Measurements from ENCODE around the gene GET3. TPM values are rescaled to one million over a fixed set of nuclear protein-coding genes. Genes with fewer than 3 reads are reported as not detected.
A peak's percentile ranks its signal among the peaks of the same experiment; 100 is the strongest.

GET3 gene
- total and polyA plus RNA-seq, 8 donors = 51.4 to 71.2 (median 58.6) TPM

DNA sequence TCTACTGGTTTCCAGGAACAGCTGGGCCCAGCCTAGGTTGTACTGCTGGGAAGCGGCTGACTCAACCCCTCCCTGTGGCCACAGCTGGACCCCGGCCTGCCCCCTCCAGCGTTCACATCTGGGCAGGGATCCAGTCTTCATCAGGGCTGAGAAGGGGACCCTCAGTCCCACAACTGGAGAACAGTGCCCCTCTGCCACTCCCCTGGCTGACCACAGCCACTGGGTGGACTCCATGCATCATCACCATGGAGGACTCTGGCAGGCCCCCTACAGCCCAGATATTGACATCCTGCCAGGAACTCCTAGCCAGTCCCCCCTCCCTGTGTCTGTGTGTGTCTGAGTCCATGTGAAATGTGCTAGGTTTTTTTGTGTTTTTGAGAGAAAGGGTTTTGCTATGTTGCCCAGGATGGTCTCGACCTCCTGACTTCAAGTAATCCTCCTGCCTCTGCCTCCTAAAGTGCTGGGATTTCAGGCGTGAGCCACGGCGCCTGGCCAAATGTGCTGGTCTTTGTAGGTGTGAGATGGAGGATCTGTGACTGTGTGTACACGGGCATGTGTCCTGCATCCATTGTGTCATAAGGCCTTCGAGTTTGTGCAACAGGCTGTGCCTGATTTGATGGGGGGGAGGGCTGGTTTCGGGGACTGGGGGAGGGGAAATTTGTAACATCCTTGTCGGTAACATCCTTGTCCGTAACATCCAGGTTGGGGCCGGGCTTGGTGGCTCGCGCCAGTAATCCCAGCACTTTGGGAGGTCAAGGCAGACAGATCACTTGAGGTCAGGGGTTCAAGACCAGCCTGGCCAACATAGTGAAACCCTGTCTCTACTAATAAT, 42.1 kb downstream of the GET3 start:
- DNase-seq = peak in 3 of 4 donors; percentile 75 to 89 (median 77)
- intact Hi-C loops (cut with DNase I) = loop anchor here in 1 of 2 donors (2.0 kb wide), 1 partner anchor 15 kb away; no protein-coding TSS in a partner anchor

DNA sequence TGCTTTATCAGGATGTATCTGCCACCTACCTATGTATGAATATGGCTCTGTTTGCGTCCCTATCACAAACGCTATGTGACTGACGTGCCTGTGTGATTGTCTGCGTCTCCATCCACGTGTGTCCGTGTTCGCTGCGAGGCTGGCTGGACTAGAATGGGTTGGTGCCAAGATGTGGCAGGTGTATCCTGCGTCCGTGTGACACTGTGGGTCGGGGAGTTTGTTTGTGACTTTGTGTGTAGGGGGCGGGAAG, 44.8 kb downstream of the GET3 start:
- Histone ChIP-seq H3K27ac (peak overlapping the region; percentile 99 to 100), H3K9me3 (no peaks in the 10 kb centered on the region), H3K4me1 (peaks cover 48 to 92% of the 10 kb centered on the region in 2 donors), H3K36me3 (no peaks in the 10 kb centered on the region), H3K4me3 (peak overlapping the region; percentile 29 to 42), H3K27me3 (no peaks in the 10 kb centered on the region)
- DNase-seq (no peak), ATAC-seq (no peak)
- intact Hi-C loops (cut with DNase I) = no loop called here
- TF ChIP-seq, protein P1, sequence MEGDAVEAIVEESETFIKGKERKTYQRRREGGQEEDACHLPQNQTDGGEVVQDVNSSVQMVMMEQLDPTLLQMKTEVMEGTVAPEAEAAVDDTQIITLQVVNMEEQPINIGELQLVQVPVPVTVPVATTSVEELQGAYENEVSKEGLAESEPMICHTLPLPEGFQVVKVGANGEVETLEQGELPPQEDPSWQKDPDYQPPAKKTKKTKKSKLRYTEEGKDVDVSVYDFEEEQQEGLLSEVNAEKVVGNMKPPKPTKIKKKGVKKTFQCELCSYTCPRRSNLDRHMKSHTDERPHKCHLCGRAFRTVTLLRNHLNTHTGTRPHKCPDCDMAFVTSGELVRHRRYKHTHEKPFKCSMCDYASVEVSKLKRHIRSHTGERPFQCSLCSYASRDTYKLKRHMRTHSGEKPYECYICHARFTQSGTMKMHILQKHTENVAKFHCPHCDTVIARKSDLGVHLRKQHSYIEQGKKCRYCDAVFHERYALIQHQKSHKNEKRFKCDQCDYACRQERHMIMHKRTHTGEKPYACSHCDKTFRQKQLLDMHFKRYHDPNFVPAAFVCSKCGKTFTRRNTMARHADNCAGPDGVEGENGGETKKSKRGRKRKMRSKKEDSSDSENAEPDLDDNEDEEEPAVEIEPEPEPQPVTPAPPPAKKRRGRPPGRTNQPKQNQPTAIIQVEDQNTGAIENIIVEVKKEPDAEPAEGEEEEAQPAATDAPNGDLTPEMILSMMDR (IDR thresholded peaks at IDR 0.05) = no peak

More for the DNA sequence above, 42.1 kb downstream of the GET3 start:
- TF ChIP-seq, protein P1 (IDR thresholded peaks at IDR 0.05) = no peak
- peak overlapping the region; percentile 92 to 95 for H3K27ac ChIP-seq
- peaks cover 25 to 82% of the 10 kb centered on the region in 2 donors for H3K4me1 ChIP-seq
- ATAC-seq = no peak
- no peaks in the 10 kb centered on the region for H3K36me3 ChIP-seq
- no peaks in the 10 kb centered on the region for H3K27me3 ChIP-seq
- no peaks in the 10 kb centered on the region for H3K9me3 ChIP-seq
- peak overlapping the region in 1 of 2 donors; percentile 59 for H3K4me3 ChIP-seq

DNA sequence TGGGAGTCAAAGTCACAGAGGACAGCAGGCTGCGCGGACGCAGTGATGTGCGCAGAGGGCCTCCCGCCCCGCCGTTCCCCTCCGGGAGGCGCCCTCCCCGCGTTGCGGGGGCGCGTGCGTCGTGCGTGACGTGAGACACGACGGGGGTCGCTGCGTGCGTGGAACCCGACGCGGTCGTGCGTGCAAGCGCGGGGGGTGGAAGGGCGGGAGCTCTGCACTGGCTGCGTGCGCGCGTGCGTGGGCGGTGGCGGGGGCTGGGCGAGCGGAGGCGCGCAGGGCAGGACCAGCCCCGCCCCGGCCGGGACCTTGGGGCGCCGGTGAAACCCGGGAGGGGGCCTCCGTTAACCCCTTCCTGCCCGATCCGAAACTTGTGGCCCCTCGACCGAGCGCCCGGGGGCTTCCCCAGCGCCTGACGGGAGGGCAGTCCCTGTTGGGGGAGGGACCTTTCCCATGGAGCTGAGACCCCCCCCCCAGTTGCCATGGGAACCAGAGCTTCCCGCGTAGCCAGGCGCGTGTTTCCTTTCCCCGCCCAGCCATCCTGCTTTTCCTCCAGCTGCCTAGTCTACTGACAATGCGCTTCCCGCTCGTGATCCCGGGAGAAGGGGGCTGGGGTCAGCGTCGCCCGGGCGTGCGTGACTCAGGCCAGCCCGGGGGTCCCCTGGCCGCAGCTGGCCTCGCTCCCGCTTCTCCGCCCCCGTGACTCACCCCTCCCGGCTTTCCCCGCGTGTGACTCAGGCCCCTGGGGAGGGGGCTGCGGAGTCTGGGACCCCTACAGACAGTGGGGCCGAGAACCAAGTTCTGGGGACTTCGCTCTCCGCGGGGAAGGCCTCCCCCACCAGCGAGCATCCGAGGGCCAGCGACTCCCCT, 45.4 kb downstream of the GET3 start:
- intact Hi-C loops (cut with DNase I) = no loop called here
- DNase-seq = peak; percentile 85 to 97 (median 90)
- peaks cover 52 to 92% of the 10 kb centered on the region in 2 donors for H3K4me1 ChIP-seq

DNA sequence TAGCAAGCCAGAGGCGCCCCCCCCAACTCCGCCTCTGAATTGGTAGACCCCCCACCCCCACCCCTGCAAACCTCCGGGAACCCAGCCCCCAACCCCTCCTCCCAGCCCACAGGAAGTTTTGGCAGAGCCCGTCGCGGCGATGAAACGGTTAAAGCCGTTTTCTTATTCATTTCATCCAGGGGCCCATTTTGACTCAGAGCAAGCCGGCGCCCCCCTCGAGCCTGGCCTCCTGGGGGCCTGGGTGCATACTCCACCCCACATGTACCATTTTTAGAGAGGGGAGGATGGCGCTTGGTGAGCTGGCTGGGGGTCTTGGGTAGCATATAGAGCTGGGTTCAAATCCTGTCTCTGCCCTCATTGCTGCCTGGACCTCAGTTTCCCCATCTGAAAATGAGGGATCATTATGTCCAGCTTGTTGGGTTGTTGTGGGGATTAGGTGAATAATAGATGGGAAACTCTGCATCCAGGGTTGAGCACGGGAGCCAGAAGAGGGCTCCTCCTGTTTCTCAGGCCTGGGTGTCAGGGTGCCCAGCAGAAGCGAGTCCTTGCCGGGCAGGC, 46.1 kb downstream of the GET3 start:
- TF ChIP-seq, protein P1 (IDR thresholded peaks at IDR 0.05) = no peak
- DNase-seq = no peak
- H3K9me3 ChIP-seq = no peaks in the 10 kb centered on the region
- no peaks in the 10 kb centered on the region for H3K27me3 ChIP-seq
- H3K4me3 ChIP-seq = peak overlapping the region; percentile 29 to 42
- no peaks in the 10 kb centered on the region for H3K36me3 ChIP-seq
- H3K4me1 ChIP-seq = peaks cover 59 to 97% of the 10 kb centered on the region in 2 donors
- intact Hi-C loops (cut with DNase I) = no loop called here
- no peak for ATAC-seq
- peak overlapping the region; percentile 99 to 100 for H3K27ac ChIP-seq

More for the DNA sequence above, 45.4 kb downstream of the GET3 start:
- TF ChIP-seq, protein P1 (IDR thresholded peaks at IDR 0.05) = no peak
- H3K36me3 ChIP-seq = no peaks in the 10 kb centered on the region
- peak overlapping the region; percentile 99 to 100 for H3K27ac ChIP-seq
- ATAC-seq = peak; percentile 51
- H3K4me3 ChIP-seq = peak overlapping the region; percentile 29 to 42
- no peaks in the 10 kb centered on the region for H3K27me3 ChIP-seq
- no peaks in the 10 kb centered on the region for H3K9me3 ChIP-seq
